ENCODE measurements around the gene PDLIM5.
"Not testable (repeated sequence)": the region's sequence is repeated elsewhere in the genome, so short reads cannot be mapped to it uniquely, and the experiment has no call there.

Gene PDLIM5, protein sequence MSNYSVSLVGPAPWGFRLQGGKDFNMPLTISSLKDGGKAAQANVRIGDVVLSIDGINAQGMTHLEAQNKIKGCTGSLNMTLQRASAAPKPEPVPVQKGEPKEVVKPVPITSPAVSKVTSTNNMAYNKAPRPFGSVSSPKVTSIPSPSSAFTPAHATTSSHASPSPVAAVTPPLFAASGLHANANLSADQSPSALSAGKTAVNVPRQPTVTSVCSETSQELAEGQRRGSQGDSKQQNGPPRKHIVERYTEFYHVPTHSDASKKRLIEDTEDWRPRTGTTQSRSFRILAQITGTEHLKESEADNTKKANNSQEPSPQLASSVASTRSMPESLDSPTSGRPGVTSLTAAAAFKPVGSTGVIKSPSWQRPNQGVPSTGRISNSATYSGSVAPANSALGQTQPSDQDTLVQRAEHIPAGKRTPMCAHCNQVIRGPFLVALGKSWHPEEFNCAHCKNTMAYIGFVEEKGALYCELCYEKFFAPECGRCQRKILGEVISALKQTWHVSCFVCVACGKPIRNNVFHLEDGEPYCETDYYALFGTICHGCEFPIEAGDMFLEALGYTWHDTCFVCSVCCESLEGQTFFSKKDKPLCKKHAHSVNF

GRCh38 chr4:94451695-94452475 is at the start of gene PDLIM5:
Gene PDLIM5 (plus strand): TSS chr4:94451942. CDS start chr4:94455289, 3,347 bp downstream.
- peak; percentile 92 for ATAC-seq
- TF ChIP-seq TSHZ2 (CRISPR knock-in tag; IDR thresholded peaks at IDR 0.05) (no peak), CREB5 (CRISPR knock-in tag; IDR thresholded peaks at IDR 0.05; ENCODE audit: low read depth) (no peak), OSR1 (CRISPR knock-in tag; IDR thresholded peaks at IDR 0.05) (no peak), ISL1 (CRISPR knock-in tag; IDR thresholded peaks at IDR 0.05) (no peak), PPARA (CRISPR knock-in tag; IDR thresholded peaks at IDR 0.05; ENCODE audit: borderline replicate concordance) (no peak), GLIS3 (CRISPR knock-in tag; IDR thresholded peaks at IDR 0.05) (no peak), CSDC2 (CRISPR knock-in tag; IDR thresholded peaks at IDR 0.05) (no peak), ZC3H10 (CRISPR knock-in tag; IDR thresholded peaks at IDR 0.05) (no peak), ESRRG (CRISPR knock-in tag; IDR thresholded peaks at IDR 0.05) (no peak), ARNTL (CRISPR knock-in tag; IDR thresholded peaks at IDR 0.05; ENCODE audit: borderline replicate concordance, low read depth) (no peak), ZNF565 (CRISPR knock-in tag; conservative IDR thresholded peaks at IDR 0.05; ENCODE audit: low read depth) (no peak), SNAI2 (CRISPR knock-in tag; IDR thresholded peaks at IDR 0.05) (no peak), ZNF8 (CRISPR knock-in tag; IDR thresholded peaks at IDR 0.05) (no peak), TOX (CRISPR knock-in tag; IDR thresholded peaks at IDR 0.05; ENCODE audit: borderline replicate concordance) (no peak), ZFP3 (CRISPR knock-in tag; IDR thresholded peaks at IDR 0.05) (no peak), RARB (CRISPR knock-in tag; IDR thresholded peaks at IDR 0.05) (no peak), BACH2 (CRISPR knock-in tag; IDR thresholded peaks at IDR 0.05; ENCODE audit: borderline replicate concordance) (no peak), ZFP30 (CRISPR knock-in tag; IDR thresholded peaks at IDR 0.05) (no peak), TCF4 (CRISPR knock-in tag; IDR thresholded peaks at IDR 0.05; ENCODE audit: borderline replicate concordance) (no peak)
- TF ChIP-seq, protein P1, sequence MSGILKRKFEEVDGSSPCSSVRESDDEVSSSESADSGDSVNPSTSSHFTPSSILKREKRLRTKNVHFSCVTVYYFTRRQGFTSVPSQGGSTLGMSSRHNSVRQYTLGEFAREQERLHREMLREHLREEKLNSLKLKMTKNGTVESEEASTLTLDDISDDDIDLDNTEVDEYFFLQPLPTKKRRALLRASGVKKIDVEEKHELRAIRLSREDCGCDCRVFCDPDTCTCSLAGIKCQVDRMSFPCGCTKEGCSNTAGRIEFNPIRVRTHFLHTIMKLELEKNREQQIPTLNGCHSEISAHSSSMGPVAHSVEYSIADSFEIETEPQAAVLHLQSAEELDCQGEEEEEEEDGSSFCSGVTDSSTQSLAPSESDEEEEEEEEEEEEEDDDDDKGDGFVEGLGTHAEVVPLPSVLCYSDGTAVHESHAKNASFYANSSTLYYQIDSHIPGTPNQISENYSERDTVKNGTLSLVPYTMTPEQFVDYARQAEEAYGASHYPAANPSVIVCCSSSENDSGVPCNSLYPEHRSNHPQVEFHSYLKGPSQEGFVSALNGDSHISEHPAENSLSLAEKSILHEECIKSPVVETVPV (CRISPR knock-in tag; IDR thresholded peaks at IDR 0.05), result no peak

- 0 out of 2 replicates have a peak, but pooled peaks have one; percentile 11 for TF ChIP-seq ZNF8 (CRISPR knock-in tag; IDR thresholded peaks at IDR 0.05)
- not testable (repeated sequence) for ATAC-seq
Measured at GRCh38 chr4:94402439-94402838, 49.3 kb upstream of the PDLIM5 start.

GRCh38 chr4:94403751-94404150 is 48.0 kb upstream of the PDLIM5 start:
- ATAC-seq, result no peak
- no peak for TF ChIP-seq TCF4 (CRISPR knock-in tag; IDR thresholded peaks at IDR 0.05; ENCODE audit: borderline replicate concordance)
- TF ChIP-seq, protein P2, sequence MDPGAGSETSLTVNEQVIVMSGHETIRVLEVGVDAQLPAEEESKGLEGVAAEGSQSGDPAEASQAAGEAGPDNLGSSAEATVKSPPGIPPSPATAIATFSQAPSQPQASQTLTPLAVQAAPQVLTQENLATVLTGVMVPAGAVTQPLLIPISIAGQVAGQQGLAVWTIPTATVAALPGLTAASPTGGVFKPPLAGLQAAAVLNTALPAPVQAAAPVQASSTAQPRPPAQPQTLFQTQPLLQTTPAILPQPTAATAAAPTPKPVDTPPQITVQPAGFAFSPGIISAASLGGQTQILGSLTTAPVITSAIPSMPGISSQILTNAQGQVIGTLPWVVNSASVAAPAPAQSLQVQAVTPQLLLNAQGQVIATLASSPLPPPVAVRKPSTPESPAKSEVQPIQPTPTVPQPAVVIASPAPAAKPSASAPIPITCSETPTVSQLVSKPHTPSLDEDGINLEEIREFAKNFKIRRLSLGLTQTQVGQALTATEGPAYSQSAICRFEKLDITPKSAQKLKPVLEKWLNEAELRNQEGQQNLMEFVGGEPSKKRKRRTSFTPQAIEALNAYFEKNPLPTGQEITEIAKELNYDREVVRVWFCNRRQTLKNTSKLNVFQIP (CRISPR knock-in tag; IDR thresholded peaks at IDR 0.05; ENCODE audit: borderline replicate concordance, low read depth), result no peak
- TF ChIP-seq CREB5 (CRISPR knock-in tag; IDR thresholded peaks at IDR 0.05; ENCODE audit: low read depth), result no peak
- TF ChIP-seq ZFP3 (CRISPR knock-in tag; IDR thresholded peaks at IDR 0.05), result no peak
- TF ChIP-seq ZNF565 (CRISPR knock-in tag; conservative IDR thresholded peaks at IDR 0.05; ENCODE audit: low read depth), result no peak
- no peak for TF ChIP-seq CSDC2 (CRISPR knock-in tag; IDR thresholded peaks at IDR 0.05)
- no peak for TF ChIP-seq OSR1 (CRISPR knock-in tag; IDR thresholded peaks at IDR 0.05)
- no peak for TF ChIP-seq GLIS3 (CRISPR knock-in tag; IDR thresholded peaks at IDR 0.05)
- TF ChIP-seq ARNTL (CRISPR knock-in tag; IDR thresholded peaks at IDR 0.05; ENCODE audit: borderline replicate concordance, low read depth), result no peak
- no peak for TF ChIP-seq ZFP30 (CRISPR knock-in tag; IDR thresholded peaks at IDR 0.05)
- no peak for TF ChIP-seq RARB (CRISPR knock-in tag; IDR thresholded peaks at IDR 0.05)
- no peak for TF ChIP-seq PATZ1 (CRISPR knock-in tag; IDR thresholded peaks at IDR 0.05; ENCODE audit: borderline replicate concordance)

Data from SK-N-SH treated with all-trans-retinoic acid at 6 μM for 48 hours (cell line).